SU-DHL-6 (cell line): ENCODE data around the gene FXYD5.

Experiments used
- EZH2phosphoT487 ChIP-seq: fragments of 200-600 bp; sonication (generic), shearing (Covaris generic); conservative IDR thresholded peaks from 2 replicates; pipeline ENCODE4 v1.6.1; 2018; ENCODE audit warnings: mild to moderate bottlenecking, antibody characterized with exemption, low read length, moderate library complexity, mixed read lengths
- TF ChIP-seq, protein P1 (sequence below): fragments of 200-600 bp; sonication (generic); IDR thresholded peaks from one replicate; pipeline ENCODE4 v1.5.1; 2017; ENCODE audit warnings: antibody characterized with exemption, mild to moderate bottlenecking, low read length, moderate library complexity; ENCODE audit not compliant: insufficient read depth, poor library complexity, severe bottlenecking

DNA sequence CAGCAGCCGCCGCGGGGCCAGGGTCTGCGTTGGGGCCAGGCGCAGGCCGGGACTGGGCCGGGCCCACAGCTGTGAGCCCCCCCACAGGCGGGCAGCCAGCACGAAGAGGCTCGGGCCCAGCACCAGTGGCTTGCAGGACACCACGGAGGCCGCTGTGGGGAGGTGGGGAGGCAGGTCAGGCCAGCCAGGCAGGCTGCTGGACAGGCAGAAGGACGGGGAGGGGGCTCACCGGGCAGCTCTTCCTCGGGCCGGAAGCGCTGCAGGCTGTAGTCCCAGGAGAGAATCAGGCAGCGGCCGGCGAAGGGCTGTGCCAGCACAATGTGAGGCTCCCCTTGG, 27.9 kb upstream of the FXYD5 start:
- TF ChIP-seq, protein P1, sequence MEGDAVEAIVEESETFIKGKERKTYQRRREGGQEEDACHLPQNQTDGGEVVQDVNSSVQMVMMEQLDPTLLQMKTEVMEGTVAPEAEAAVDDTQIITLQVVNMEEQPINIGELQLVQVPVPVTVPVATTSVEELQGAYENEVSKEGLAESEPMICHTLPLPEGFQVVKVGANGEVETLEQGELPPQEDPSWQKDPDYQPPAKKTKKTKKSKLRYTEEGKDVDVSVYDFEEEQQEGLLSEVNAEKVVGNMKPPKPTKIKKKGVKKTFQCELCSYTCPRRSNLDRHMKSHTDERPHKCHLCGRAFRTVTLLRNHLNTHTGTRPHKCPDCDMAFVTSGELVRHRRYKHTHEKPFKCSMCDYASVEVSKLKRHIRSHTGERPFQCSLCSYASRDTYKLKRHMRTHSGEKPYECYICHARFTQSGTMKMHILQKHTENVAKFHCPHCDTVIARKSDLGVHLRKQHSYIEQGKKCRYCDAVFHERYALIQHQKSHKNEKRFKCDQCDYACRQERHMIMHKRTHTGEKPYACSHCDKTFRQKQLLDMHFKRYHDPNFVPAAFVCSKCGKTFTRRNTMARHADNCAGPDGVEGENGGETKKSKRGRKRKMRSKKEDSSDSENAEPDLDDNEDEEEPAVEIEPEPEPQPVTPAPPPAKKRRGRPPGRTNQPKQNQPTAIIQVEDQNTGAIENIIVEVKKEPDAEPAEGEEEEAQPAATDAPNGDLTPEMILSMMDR = no peak
- no peak for TF ChIP-seq EZH2phosphoT487
